Left ventricle myocardium superior (tissue), 1 donor: Measurements from ENCODE around the gene MEOX2. TPM values are rescaled to one million over a fixed set of nuclear protein-coding genes. Genes with fewer than 3 reads are reported as not detected.

Experiments
- ATAC-seq: fragments of 200-7000 bp; cut with Tn5 transposase; one replicate; pipeline ENCODE4 v1.9.1; 2020; ENCODE audit warnings: mild to moderate bottlenecking, moderate library complexity
- DNase-seq: peaks from one replicate; pipeline ENCODE4 v3.0.0-alpha.2; 2020
- intact Hi-C: fragments of 100-400 bp; cut with micrococcal nuclease; formaldehyde crosslinking; loops from one replicate; pipeline ENCODE4 v1.11.0; 2022
- total RNA-seq: library from RNA; stranded (reverse); fragmentation: NEBNext Ultra II Directional; extraction: Animal tissue kit (Norgen Biotek cat#: 25700); gene quantifications from one replicate; pipeline ENCODE4 v1.2.1, GENCODE V29; 2021
- donor health status: DM: no; HTN: yes; CAD: no; lungs with severe emphysema.

MEOX2 gene
- total RNA-seq, 1 donor from 2014 or later, result 11.2 TPM

- intact Hi-C loops, result loop anchor here (10.0 kb wide), 1 partner anchor 381 kb away; no protein-coding TSS in a partner anchor
- ATAC-seq, result no peak
Measured at GRCh38 chr7:15684111-15684800, 2.2 kb downstream of the MEOX2 start.

GRCh38 chr7:15682751-15683245, 3.7 kb downstream of the MEOX2 start:
- ATAC-seq, result no peak
- no peak for DNase-seq
- intact Hi-C loops, result loop anchor here (10.0 kb wide), 1 partner anchor 382 kb away; no protein-coding TSS in a partner anchor

More at GRCh38 chr7:15684111-15684800, 2.2 kb downstream of the MEOX2 start:
- no peak for DNase-seq

DNA sequence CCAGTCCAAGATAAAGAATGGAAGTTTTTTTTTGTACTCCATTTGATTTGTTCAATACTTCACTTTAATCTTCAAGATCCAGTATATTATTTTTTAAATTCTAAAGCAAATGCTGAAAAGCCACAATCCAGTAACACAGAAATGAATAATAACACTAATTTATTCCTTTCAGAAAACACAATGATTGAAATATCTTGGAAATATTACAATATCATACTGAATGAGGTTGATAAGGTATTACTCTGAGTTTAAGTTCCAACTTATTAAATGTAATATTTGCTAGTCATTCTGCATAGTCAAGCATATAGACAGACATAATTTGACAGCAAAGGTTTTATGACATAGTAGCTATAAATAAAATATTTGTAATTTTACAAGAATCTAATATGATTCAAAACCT, 4.4 kb downstream of the MEOX2 start:
- no peak for ATAC-seq
- intact Hi-C loops, result loop anchor here (10.0 kb wide), 1 partner anchor 383 kb away; no protein-coding TSS in a partner anchor

DNA sequence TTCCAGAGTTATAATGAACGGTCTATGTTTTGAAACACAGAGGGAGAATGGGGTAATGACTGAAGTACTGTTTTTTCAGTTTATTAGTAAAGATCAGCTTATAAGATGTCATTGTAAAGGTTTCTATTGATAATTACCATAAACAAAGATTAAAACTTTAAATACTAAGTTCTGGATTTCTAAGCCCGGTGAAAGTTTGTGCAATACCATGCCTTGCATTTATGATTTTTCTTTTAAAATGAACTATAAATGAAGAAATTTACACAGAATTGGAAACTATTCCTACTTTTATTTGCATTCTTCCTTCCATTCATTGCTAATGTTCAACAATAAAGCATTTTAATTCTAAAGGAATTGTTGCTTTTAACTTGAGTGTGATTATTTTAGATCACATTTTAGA, 4.9 kb downstream of the MEOX2 start:
- no peak for ATAC-seq
- DNase-seq, result no peak
- intact Hi-C loops, result loop anchor here (10.0 kb wide), 1 partner anchor 383 kb away; no protein-coding TSS in a partner anchor

More for the DNA sequence above, 4.4 kb downstream of the MEOX2 start:
- DNase-seq, result no peak

DNA sequence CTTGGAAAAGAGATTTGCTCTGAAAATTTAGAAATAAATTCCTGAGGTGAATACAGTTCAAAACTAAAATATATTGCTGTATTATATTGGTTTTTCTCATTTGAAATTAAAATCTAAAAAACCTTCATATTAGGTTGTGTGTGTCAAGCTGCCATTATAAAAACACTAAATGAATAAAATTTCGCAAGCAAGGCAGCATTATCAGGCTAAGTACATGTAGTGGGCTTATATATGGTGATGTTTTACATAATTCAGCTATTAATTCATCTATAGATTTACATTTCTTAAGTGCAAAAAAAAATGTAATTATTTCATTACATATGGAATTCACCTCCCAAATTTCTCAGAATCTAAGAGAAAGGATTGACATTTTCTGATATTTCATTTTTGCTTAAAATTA, 5.3 kb downstream of the MEOX2 start:
- ATAC-seq (no peak), DNase-seq (no peak)
- intact Hi-C loops, result loop anchor here (10.0 kb wide), 1 partner anchor 384 kb away; no protein-coding TSS in a partner anchor

DNA sequence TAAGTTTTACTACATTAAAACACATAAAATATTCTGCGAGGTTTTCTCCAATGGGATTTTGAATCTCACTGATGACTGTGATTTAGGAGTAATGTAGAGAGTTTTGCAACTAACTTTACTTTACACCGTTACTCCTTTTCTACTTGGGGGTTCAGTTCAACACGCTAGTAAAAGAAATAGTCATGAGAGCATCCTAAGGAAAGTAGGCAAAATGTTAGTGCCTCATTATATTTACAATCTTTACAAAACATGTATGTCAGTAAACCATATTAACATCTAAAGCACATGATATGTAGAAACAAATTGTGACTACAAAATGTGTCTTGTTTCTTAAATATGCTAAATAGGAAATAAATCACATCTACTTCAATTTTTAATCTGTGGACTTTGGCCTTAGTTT, 6.0 kb downstream of the MEOX2 start:
- intact Hi-C loops, result loop anchor here (10.0 kb wide), 1 partner anchor 384 kb away; no protein-coding TSS in a partner anchor
- DNase-seq, result no peak
- no peak for ATAC-seq

GRCh38 chr7:15679306-15679705, 7.2 kb downstream of the MEOX2 start:
- intact Hi-C loops, result no loop called here
- ATAC-seq (no peak), DNase-seq (no peak)

GRCh38 chr7:15678653-15679052, 7.8 kb downstream of the MEOX2 start:
- intact Hi-C loops, result no loop called here
- DNase-seq (no peak), ATAC-seq (no peak)

DNA sequence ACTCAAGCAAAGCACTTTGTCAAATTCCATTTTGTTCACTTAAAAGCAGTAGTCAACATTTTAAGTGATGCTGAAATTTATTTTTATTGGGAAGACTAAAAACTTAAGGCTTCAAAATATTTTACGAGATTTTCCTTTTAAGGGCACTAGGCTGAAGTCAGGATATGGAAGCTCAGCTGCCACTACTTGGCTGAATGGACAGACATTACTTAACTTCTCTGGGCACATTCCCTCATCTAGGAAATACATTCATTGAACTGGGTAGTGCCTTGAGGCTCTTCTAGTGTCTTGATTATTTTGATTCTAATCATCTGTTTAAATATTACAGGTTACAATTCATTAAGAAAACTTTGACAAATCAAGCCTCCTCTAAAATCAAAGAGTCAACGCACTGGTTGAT, 11.1 kb downstream of the MEOX2 start:
- no peak for ATAC-seq
- intact Hi-C loops, result no loop called here

GRCh38 chr7:15674586-15674985, 11.9 kb downstream of the MEOX2 start:
- DNase-seq (no peak), ATAC-seq (no peak)
- intact Hi-C loops, result no loop called here

More for the DNA sequence above, 11.1 kb downstream of the MEOX2 start:
- no peak for DNase-seq

GRCh38 chr7:15669443-15670090, 16.9 kb downstream of the MEOX2 start:
- ATAC-seq (no peak), DNase-seq (no peak)
- intact Hi-C loops, result no loop called here

GRCh38 chr7:15667991-15668390, 18.5 kb downstream of the MEOX2 start:
- DNase-seq, result no peak
- intact Hi-C loops, result no loop called here
- no peak for ATAC-seq

- no peak for ATAC-seq
- intact Hi-C loops, result no loop called here
- DNase-seq, result no peak
Measured at GRCh38 chr7:15662451-15662850, 24.0 kb downstream of the MEOX2 start.

DNA sequence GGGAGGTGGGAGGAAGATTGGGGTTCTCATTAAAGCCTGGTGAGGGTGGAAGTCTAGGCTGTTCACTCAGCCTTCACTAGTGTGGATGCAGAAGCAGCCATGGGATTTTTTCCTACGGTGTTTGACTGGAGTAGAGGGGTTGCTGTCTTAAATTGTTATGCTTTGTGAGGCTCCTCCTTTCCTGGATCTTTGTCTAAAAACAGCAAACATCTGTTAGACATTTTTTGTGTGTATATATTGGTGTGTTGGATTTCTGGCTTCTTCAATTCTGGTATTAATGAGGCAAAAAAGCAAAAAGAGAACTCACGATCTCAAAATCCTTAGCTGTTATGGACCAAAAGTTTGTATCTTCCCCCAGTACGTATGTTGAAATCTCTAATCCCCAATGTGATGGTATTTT, 28.2 kb downstream of the MEOX2 start:
- intact Hi-C loops, result no loop called here
- no peak for ATAC-seq
- no peak for DNase-seq

- ATAC-seq (no peak), DNase-seq (no peak)
- intact Hi-C loops, result no loop called here
Measured at GRCh38 chr7:15652776-15653290, 33.6 kb downstream of the MEOX2 start.

- no peak for DNase-seq
- ATAC-seq, result no peak
- intact Hi-C loops, result no loop called here
Measured at GRCh38 chr7:15651693-15652092, 34.8 kb downstream of the MEOX2 start.

GRCh38 chr7:15650787-15651186, 35.7 kb downstream of the MEOX2 start:
- ATAC-seq (no peak), DNase-seq (no peak)
- intact Hi-C loops, result no loop called here

DNA sequence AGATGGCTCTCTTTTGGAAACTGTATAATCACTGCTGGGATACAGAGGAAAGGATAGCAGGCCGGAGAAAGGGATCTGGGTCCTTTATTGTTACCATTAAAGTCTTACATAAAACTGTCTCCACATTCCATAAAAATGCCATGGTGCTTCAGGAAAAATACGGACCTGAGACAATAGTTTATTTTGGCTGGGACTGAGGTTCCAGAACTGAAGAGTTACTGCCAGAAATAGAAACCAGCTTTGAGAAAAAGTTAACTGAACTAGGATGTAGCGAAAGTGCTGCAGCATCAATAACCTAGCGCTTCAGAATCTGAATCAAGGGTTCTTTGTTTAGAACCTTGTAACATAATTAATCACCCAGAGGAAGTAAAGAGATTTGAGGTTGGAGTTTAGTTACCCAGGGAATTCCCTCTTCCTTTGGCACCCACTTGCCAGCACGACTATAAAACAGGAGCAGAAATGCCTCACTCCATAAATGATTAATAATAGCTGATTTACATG, 38.0 kb downstream of the MEOX2 start:
- DNase-seq (no peak), ATAC-seq (no peak)
- intact Hi-C loops, result no loop called here

GRCh38 chr7:15647309-15647708, 39.2 kb downstream of the MEOX2 start:
- DNase-seq, result no peak
- ATAC-seq, result no peak
- intact Hi-C loops, result no loop called here
